K562 (cell line): Measurements from ENCODE around the gene ARID5B. TPM values are rescaled to one million over a fixed set of nuclear protein-coding genes. Genes with fewer than 3 reads are reported as not detected.

ENCODE experiments used
- ATAC-seq: fragments of 200-7000 bp; cut with Tn5 transposase; 3 replicates; pipeline ENCODE4 v1.9.1; 2020; ENCODE audit warnings: moderate library complexity
- BruUV-seq: library from RNA; stranded (reverse); fragments of 400-500 nt; replicated peaks from 2 replicates; lab custom pipeline; 2021; lab: Mats Ljungman, UMichigan
- CTCF ChIA-PET: fragments of 300-600 bp; formaldehyde crosslinking; extraction: SDS; loops from one replicate; lab custom pipeline; 2021; ENCODE audit warnings: low intra/inter-chr PET ratio; lab: Yijun Ruan, JAX
- POLR2A ChIA-PET: fragments of 300-600, 350-650 bp; sonication (Branson Sonifier 250); formaldehyde crosslinking; extraction: SDS; loops from one replicate; lab custom pipeline; 2021; ENCODE audit warnings: antibody characterized with exemption, inconsistent platforms; lab: Yijun Ruan, JAX
- DNase-seq, 4 experiments: peaks; one replicate each; pipeline versions ENCODE4 v3.0.0 to v3.0.0-alpha.2; 2011 to 2018; ENCODE audit warnings: low spot score in 3 of 4, mixed read lengths in 3 of 4; ENCODE audit errors: extremely low read depth in 1 of 4
- FAIRE-seq: peaks from 2 replicates; lab custom pipeline; 2011; peaks lifted over from hg19 to GRCh38; lab: Jason Lieb, UNC
- H2AFZ ChIP-seq: 2 replicates; pipeline ENCODE4 v1.6.0; 2011; ENCODE audit warnings: low read depth, low read length, control low read depth, inconsistent platforms
- H3K27ac ChIP-seq: fragments of 200-600 bp; 3 replicates; pipeline ENCODE4 v1.8.0; 2011; ENCODE audit warnings: low read depth, mild to moderate bottlenecking, control low read depth, inconsistent platforms, low read length, moderate library complexity, mixed read lengths; ENCODE audit errors: extremely low read depth
- H3K27me3 ChIP-seq, 2 experiments: fragments of 300-600 bp in 1 of 2; 2 replicates in 1 of 2; 3 replicates in 1 of 2; pipeline versions ENCODE4 v1.6.0 to v1.8.0; 2011; ENCODE audit warnings: inconsistent platforms in 2 of 2, low read length in 2 of 2, mild to moderate bottlenecking in 1 of 2, mixed read lengths in 1 of 2, moderate library complexity in 1 of 2; ENCODE audit not compliant: control insufficient read depth in 2 of 2, insufficient read depth in 2 of 2
- H3K36me3 ChIP-seq: fragments of 300-600 bp; 3 replicates; pipeline ENCODE4 v1.8.0; 2011; ENCODE audit warnings: mild to moderate bottlenecking, low read length, inconsistent platforms; ENCODE audit not compliant: control insufficient read depth, insufficient read depth
- H3K4me1 ChIP-seq, 2 experiments: fragments of 200-600 bp in 1 of 2; replicated peaks in 1 of 2; 2 replicates in 1 of 2; 3 replicates in 1 of 2; pipeline versions ENCODE4 v1.5.1 to v1.8.0; 2011; ENCODE audit warnings: inconsistent platforms in 2 of 2, low read length in 2 of 2, mild to moderate bottlenecking in 1 of 2, mixed read lengths in 1 of 2, moderate library complexity in 1 of 2; ENCODE audit not compliant: control insufficient read depth in 2 of 2, insufficient read depth in 2 of 2
- H3K4me2 ChIP-seq: 2 replicates; pipeline ENCODE4 v1.6.1; 2011; ENCODE audit warnings: low read length, control low read depth, inconsistent platforms, mixed read lengths; ENCODE audit not compliant: insufficient read depth
- H3K4me3 ChIP-seq: fragments of 200-600 bp; sonication (generic), shearing (Covaris generic); 2 replicates; pipeline ENCODE4 v1.5.1; 2016; ENCODE audit warnings: control low read depth, inconsistent platforms
- H3K79me2 ChIP-seq: fragments of 200-600 bp; 3 replicates; pipeline ENCODE4 v1.8.0; 2011; ENCODE audit warnings: low read length, inconsistent platforms; ENCODE audit not compliant: control insufficient read depth, insufficient read depth
- H3K9ac ChIP-seq, 2 experiments: 2 replicates each; pipeline versions ENCODE4 v1.6.0 to v1.6.1; 2011; ENCODE audit warnings: low read depth in 2 of 2, low read length in 2 of 2, control low read depth in 1 of 2, inconsistent platforms in 1 of 2, mild to moderate bottlenecking in 1 of 2, mixed read lengths in 1 of 2; ENCODE audit not compliant: insufficient read depth in 1 of 2
- H3K9me1 ChIP-seq: one replicate; pipeline ENCODE4 v1.6.0; 2011; ENCODE audit warnings: inconsistent platforms, mild to moderate bottlenecking, low read length, moderate library complexity; ENCODE audit not compliant: control insufficient read depth, insufficient read depth
- H3K9me3 ChIP-seq: replicated peaks from 2 replicates; pipeline ENCODE4 v1.5.1; 2011; ENCODE audit warnings: low read depth, low read length, inconsistent platforms; ENCODE audit not compliant: control insufficient read depth, insufficient read depth
- H4K20me1 ChIP-seq: replicated peaks from 2 replicates; pipeline ENCODE4 v1.6.1; 2011; ENCODE audit warnings: low read length, inconsistent platforms, mixed read lengths; ENCODE audit not compliant: control insufficient read depth, insufficient read depth
- BRD9 ChIP-seq: fragments of 450-650 bp; IDR thresholded peaks from 2 replicates; pipeline ENCODE4 v1.6.1; 2018; ENCODE audit warnings: low read depth; ENCODE audit not compliant: partially characterized antibody
- CAMTA2 ChIP-seq: fragments of 250-450 bp; sonication (Bioruptor Pico); conservative IDR thresholded peaks from 2 replicates; pipeline ENCODE4 v1.5.1; 2022
- LEF1 ChIP-seq: fragments of 450-650 bp; IDR thresholded peaks from 2 replicates; pipeline ENCODE4 v1.6.1; 2016; ENCODE audit warnings: mild to moderate bottlenecking
- OTX1 ChIP-seq: fragments of 450-650 bp; formaldehyde crosslinking; IDR thresholded peaks from 2 replicates; pipeline ENCODE4 v1.4.0; 2022; ENCODE audit warnings: mild to moderate bottlenecking
- PTTG1 ChIP-seq: fragments of 450-650 bp; IDR thresholded peaks from 2 replicates; pipeline ENCODE4 v1.6.1; 2016; ENCODE audit warnings: low read depth, mild to moderate bottlenecking, missing genetic modification characterization, missing compliant biosample characterization
- SRSF3 ChIP-seq: fragments of 200-400 bp; formaldehyde crosslinking; IDR thresholded peaks from 2 replicates; pipeline ENCODE4 v1.6.1; 2016; ENCODE audit warnings: mild to moderate bottlenecking, low read length, moderate library complexity; ENCODE audit not compliant: insufficient read depth
- ZBTB43 ChIP-seq: sonication (generic); formaldehyde crosslinking; IDR thresholded peaks from 2 replicates; pipeline ENCODE4 v1.8.0; 2023; ENCODE audit warnings: mild to moderate bottlenecking, missing genetic modification reagents
- ZNF23 ChIP-seq: fragments of 250-450 bp; sonication (Bioruptor Pico); IDR thresholded peaks from 2 replicates; pipeline ENCODE4 v1.4.0; 2020; ENCODE audit warnings: mild to moderate bottlenecking
- ZNF668 ChIP-seq: fragments of 250-450 bp; sonication (Bioruptor Pico); IDR thresholded peaks from 2 replicates; pipeline ENCODE4 v1.8.0; 2022; ENCODE audit warnings: mild to moderate bottlenecking, inconsistent platforms
- WGBS: fragments of 100-300 bp; shearing (Covaris generic); methylation state at CpG from one replicate; pipeline ENCODE4 v1.1.6; 2016; ENCODE audit warnings: low coverage, mixed read lengths; ENCODE audit not compliant: insufficient coverage; ENCODE audit errors: missing lambda C conversion rate; 5-methylcytosine and 5-hydroxymethylcytosine counted together
- in situ Hi-C: fragments of 300-500 bp; cut with MboI; formaldehyde crosslinking; loops from 4 replicates; pipeline ENCODE4 v1.15.0; 2018; ENCODE audit warnings: inconsistent platforms, mixed read lengths
- intact Hi-C: fragments of 100-400 bp; cut with micrococcal nuclease; formaldehyde crosslinking; loops from 2 replicates; pipeline ENCODE4 v1.14.2; 2022
- polyA plus RNA-seq, 8 experiments: library from polyadenylated mRNA; depleted of rRNA in 4 of 8; stranded (reverse) in 5 of 8; unstranded in 3 of 8; fragments of >200 nt; fragmentation: Nextera tagmentation in 2 of 8; fragmentation: Illumina TruSeq in 1 of 8; extraction: Ambion mirVana in 2 of 8; extraction: Trizol in 1 of 8; gene quantifications; 2 replicates each; pipeline versions ENCODE4 v1.2.1 to v1.2.3, GENCODE V29; 2011 to 2014; ENCODE audit warnings: inconsistent platforms in 1 of 8, missing spikeins in 1 of 8
- total RNA-seq, 7 experiments: library from RNA; depleted of rRNA in 6 of 7; stranded (reverse); fragments of >200 nt in 6 of 7; fragmentation: Illumina TruSeq in 2 of 7; extraction: Trizol in 2 of 7; gene quantifications; 2 replicates each; pipeline versions ENCODE4 v1.2.1 to v1.2.3, GENCODE V29; 2011 to 2021; ENCODE audit warnings: low replicate concordance in 1 of 7

Gene ARID5B
- total and polyA plus RNA-seq, 9 of the 15 experiments (the other 6 are each of a cell fraction or from before 2014, with no cell fraction given), result 0.48 to 1.6 (median 0.80) TPM

DNA sequence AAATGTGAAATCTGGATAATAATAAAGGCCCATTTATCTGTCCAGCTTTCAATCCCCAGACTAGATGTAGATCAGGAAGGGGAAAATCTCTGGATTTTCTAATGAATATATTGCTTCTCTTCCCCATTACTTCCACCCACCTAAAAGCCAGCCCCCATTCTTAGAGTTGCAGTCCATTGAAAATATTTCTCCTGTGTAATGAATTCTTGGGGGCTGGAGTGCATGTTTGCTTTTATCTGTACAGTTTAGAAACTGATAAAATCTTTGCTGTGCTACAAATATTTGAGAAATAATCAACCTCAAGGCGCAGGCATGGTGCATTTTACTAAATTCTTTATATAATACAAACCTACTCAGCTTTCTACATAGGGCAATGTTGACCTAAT is 180.8 kb downstream of the ARID5B start:
- BruUV-seq, result no TSS peak
- no peaks in the 10 kb centered on the region for H3K36me3 ChIP-seq
- DNase-seq, result no peak
- H3K9me3 ChIP-seq, result no peaks in the 10 kb centered on the region
- H3K79me2 ChIP-seq, result no peaks in the 10 kb centered on the region
- H3K9ac ChIP-seq, result no peak overlapping the region
- no peaks in the 10 kb centered on the region for H3K9me1 ChIP-seq
- H3K27me3 ChIP-seq, result no peaks in the 10 kb centered on the region
- ChIA-PET CTCF (no interaction called here), POLR2A (no interaction called here)
- no peak for FAIRE-seq
- no peak overlapping the region for H3K4me2 ChIP-seq
- intact Hi-C loops, result loop anchor here (1.0 kb wide), 1 partner anchor 38 kb away; no protein-coding TSS in a partner anchor
- ATAC-seq, result no peak
- TF ChIP-seq ZNF23 (CRISPR knock-in tag) (no peak), BRD9 (no peak), CAMTA2 (no peak), LEF1 (no peak), OTX1 (no peak), SRSF3 (no peak), PTTG1 (tag) (no peak), ZBTB43 (CRISPR knock-in tag) (no peak), ZNF668 (CRISPR knock-in tag) (no peak)
- H3K27ac ChIP-seq, result no peak overlapping the region
- no peaks in the 10 kb centered on the region for H3K4me1 ChIP-seq
- H4K20me1 ChIP-seq, result no peaks in the 10 kb centered on the region
- no peak overlapping the region for H3K4me3 ChIP-seq
- WGBS, result 5% methylated on average over 1 of the region's 1 CpG
- in situ Hi-C loops, result no loop called here
- no peak overlapping the region for H2AFZ ChIP-seq
